ENCODE results near the gene RASAL2.
"Not testable (repeated sequence)": the region's sequence is repeated elsewhere in the genome, so short reads cannot be mapped to it uniquely, and the experiment has no call there.

RASAL2 gene

GRCh38 chr1:178241837-178242236 is 147.9 kb downstream of the RASAL2 start:
- no peak for DNase-seq

- no peak for DNase-seq
These were observed 149.2 kb downstream of the RASAL2 start for GRCh38 chr1:178243119-178243518.

GRCh38 chr1:178243890-178244289 is 150.0 kb downstream of the RASAL2 start:
- no peak for DNase-seq

GRCh38 chr1:178248284-178248683 is 154.4 kb downstream of the RASAL2 start:
- DNase-seq: not testable (repeated sequence)

GRCh38 chr1:178253581-178253980 is 159.7 kb downstream of the RASAL2 start:
- not testable (repeated sequence) for DNase-seq

GRCh38 chr1:178254433-178254832 is 160.5 kb downstream of the RASAL2 start:
- no peak for DNase-seq

- no peak for DNase-seq
These were observed 164.6 kb downstream of the RASAL2 start for GRCh38 chr1:178258536-178258935.

- DNase-seq: no peak
These were observed 168.2 kb downstream of the RASAL2 start for GRCh38 chr1:178262120-178262500.

- no peak for DNase-seq
These were observed 169.4 kb downstream of the RASAL2 start for GRCh38 chr1:178263341-178263740.

- no peak for DNase-seq
These were observed 172.2 kb downstream of the RASAL2 start for GRCh38 chr1:178266113-178266512.

GRCh38 chr1:178266619-178267066 is 172.7 kb downstream of the RASAL2 start:
- no peak for DNase-seq

GRCh38 chr1:178267646-178268094 is 173.8 kb downstream of the RASAL2 start:
- no peak for DNase-seq

GRCh38 chr1:178271471-178271870 is 177.6 kb downstream of the RASAL2 start:
- no peak for DNase-seq

GRCh38 chr1:178273707-178274410 is 180.0 kb downstream of the RASAL2 start:
- DNase-seq: no peak

GRCh38 chr1:178275049-178275448 is 181.1 kb downstream of the RASAL2 start:
- no peak for DNase-seq

GRCh38 chr1:178275553-178275952 is 181.6 kb downstream of the RASAL2 start:
- no peak for DNase-seq

GRCh38 chr1:178277793-178278530 is 184.1 kb downstream of the RASAL2 start:
- DNase-seq: no peak

- no peak for DNase-seq
These were observed 185.2 kb downstream of the RASAL2 start for GRCh38 chr1:178278916-178279686.

GRCh38 chr1:178282949-178283367 is 189.1 kb downstream of the RASAL2 start:
- no peak for DNase-seq

- no peak for DNase-seq
These were observed 189.5 kb downstream of the RASAL2 start for GRCh38 chr1:178283409-178283808.

GRCh38 chr1:178284058-178284457 is 190.2 kb downstream of the RASAL2 start:
- DNase-seq: no peak

- no peak for DNase-seq
These were observed 197.3 kb downstream of the RASAL2 start for GRCh38 chr1:178291166-178291565.

- DNase-seq: no peak
These were observed 200.8 kb downstream of the RASAL2 start for GRCh38 chr1:178294654-178295053.

GRCh38 chr1:178300352-178300699 is 206.4 kb downstream of the RASAL2 start:
- DNase-seq: no peak

Measured in activated CD4-positive, alpha-beta T cell treated with anti-CD3 and anti-CD28 coated beads, Interleukin-2, amount 50 U/mL, for 48 hours (primary cell).